ENCODE measurements around the gene POLE. TPM values are rescaled to one million over a fixed set of nuclear protein-coding genes. Genes with fewer than 3 reads are reported as not detected.

The POLE gene
- total and polyA plus RNA-seq, 2 experiments from 2014 or later, result 26.6 to 34.2 TPM

DNA sequence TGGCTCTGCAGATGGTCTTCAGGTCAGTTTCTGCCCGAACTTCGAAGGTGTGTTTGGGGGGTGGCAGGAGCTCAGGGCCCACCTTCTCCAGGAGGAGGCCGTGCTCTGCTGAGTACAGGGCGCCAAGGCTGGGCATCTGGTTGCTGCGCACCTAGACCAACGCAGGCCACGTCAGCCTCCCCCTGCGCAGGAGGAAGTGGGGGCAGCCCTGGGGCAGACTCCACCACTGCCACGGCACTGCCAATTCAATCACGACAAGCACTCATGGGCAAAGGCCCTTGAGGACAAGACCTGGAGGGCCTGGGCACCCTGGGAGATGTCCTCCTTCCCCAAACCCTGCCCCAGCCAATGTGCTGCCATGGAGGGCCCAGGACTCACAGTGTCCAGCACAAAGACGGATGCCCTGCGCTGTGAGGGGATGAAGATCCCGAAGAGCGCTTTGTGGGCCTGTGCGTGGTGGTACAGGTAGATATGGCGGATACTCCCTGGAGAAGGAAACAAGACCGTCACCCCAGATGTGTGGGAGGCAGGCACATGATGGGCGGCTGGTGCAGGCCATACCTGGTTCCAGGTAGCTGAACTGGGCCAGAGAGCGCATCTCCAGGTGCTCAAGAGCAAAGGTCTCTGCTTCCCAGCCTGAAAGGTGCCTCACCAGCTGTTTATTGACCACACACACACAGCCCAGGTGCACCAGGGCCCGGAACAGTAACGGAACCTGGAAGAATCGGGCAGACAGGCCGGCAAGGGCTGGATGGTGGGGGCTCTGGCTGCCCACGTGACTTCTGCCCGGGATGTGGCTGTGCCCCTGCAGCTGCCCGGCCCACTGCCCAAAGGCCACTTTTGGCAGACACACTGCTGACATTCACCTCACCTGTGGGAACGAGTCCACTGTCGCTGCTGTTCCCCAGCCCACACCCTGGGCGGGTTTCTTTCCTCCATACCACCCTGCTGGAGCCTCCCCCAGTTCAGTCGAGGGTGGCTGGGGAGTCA, 44.0 kb downstream of the POLE start:
- H3K27me3 ChIP-seq, result no peaks in the 10 kb centered on the region
- H3K36me3 ChIP-seq (replicated peaks; ENCODE audit: insufficient read depth, low read depth), result no peaks in the 10 kb centered on the region
- no peaks in the 10 kb centered on the region for H3K9me2 ChIP-seq (replicated peaks; ENCODE audit: insufficient read depth)
- no peak overlapping the region for H3K4me2 ChIP-seq
- H3K4me1 ChIP-seq (ENCODE audit: insufficient read depth), result no peaks in the 10 kb centered on the region
- H4K20me1 ChIP-seq (ENCODE audit: insufficient read depth, poor library complexity, severe bottlenecking), result no peaks in the 10 kb centered on the region
- H3K4me3 ChIP-seq, result no peak overlapping the region
- WGBS (ENCODE audit: low lambda C conversion rate, missing lambda C conversion rate), result 98% methylated on average over 30 of the region's 30 CpGs
- H2AFZ ChIP-seq, result no peak overlapping the region
- H3K9me3 ChIP-seq (ENCODE audit: low read depth), result no peaks in the 10 kb centered on the region
- TF ChIP-seq, protein P1, sequence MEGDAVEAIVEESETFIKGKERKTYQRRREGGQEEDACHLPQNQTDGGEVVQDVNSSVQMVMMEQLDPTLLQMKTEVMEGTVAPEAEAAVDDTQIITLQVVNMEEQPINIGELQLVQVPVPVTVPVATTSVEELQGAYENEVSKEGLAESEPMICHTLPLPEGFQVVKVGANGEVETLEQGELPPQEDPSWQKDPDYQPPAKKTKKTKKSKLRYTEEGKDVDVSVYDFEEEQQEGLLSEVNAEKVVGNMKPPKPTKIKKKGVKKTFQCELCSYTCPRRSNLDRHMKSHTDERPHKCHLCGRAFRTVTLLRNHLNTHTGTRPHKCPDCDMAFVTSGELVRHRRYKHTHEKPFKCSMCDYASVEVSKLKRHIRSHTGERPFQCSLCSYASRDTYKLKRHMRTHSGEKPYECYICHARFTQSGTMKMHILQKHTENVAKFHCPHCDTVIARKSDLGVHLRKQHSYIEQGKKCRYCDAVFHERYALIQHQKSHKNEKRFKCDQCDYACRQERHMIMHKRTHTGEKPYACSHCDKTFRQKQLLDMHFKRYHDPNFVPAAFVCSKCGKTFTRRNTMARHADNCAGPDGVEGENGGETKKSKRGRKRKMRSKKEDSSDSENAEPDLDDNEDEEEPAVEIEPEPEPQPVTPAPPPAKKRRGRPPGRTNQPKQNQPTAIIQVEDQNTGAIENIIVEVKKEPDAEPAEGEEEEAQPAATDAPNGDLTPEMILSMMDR (IDR thresholded peaks at IDR 0.05; ENCODE audit: poor library complexity), result no peak
- TF ChIP-seq EZH2 (IDR thresholded peaks at IDR 0.05; ENCODE audit: borderline replicate concordance), result no peak
- TF ChIP-seq EZH2phosphoT487 (IDR thresholded peaks at IDR 0.05; ENCODE audit: low read depth, severe bottlenecking, unreplicated experiment), result no peak
- no peak for DNase-seq (ENCODE audit: low spot score)
- H3K27ac ChIP-seq, result no peak overlapping the region
- no peaks in the 10 kb centered on the region for H3K79me2 ChIP-seq

DNA sequence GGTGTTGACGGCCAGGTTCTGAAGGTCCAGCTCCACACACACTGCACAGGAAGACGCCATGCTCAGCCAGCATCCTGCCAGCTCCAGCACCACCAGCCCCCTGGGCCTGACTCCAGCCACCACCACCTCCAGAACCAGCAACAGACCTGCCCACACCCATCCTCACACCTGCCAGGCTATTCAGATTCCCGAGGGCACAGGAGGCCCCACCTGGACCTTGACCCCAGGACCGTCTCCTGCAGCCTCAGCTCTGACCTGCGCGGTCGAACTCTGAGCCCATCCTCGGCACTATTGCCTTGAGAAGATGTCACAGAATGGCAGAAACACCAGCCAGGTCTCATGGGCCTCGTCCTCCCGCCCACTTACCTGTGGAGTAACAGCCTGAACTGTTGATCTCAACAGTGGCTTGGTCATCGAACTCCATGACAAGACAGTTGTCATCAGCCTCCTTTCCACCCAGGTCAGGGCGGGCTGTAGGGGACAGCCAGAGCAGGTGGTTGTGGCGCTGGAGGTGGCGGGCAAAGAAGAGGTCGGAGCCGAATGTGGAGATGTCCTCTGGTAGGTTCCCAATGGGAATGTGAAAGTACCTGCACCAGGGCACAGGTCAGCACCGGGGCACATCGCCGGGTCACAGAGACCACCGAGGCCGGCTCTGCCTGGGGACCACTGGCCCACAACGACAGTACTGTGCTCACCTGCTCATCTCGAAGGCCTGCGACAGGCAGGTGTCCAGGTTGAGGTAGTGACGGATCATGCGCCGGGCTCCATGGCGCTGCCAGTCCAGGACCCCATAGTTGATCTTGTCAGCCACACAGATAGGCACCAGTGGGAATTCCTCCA, 45.1 kb downstream of the POLE start:
- Histone ChIP-seq H3K36me3 (replicated peaks; ENCODE audit: insufficient read depth, low read depth) (no peaks in the 10 kb centered on the region), H2AFZ (no peak overlapping the region), H3K27me3 (no peaks in the 10 kb centered on the region), H3K9me2 (replicated peaks; ENCODE audit: insufficient read depth) (no peaks in the 10 kb centered on the region), H3K4me2 (no peak overlapping the region), H3K4me1 (ENCODE audit: insufficient read depth) (no peaks in the 10 kb centered on the region), H3K4me3 (no peak overlapping the region), H3K27ac (no peak overlapping the region), H3K79me2 (no peaks in the 10 kb centered on the region), H4K20me1 (ENCODE audit: insufficient read depth, poor library complexity, severe bottlenecking) (no peaks in the 10 kb centered on the region), H3K9me3 (ENCODE audit: low read depth) (no peaks in the 10 kb centered on the region)
- WGBS (ENCODE audit: low lambda C conversion rate, missing lambda C conversion rate), result 97% methylated on average over 28 of the region's 28 CpGs
- TF ChIP-seq EZH2phosphoT487 (IDR thresholded peaks at IDR 0.05; ENCODE audit: low read depth, severe bottlenecking, unreplicated experiment), result no peak
- TF ChIP-seq EZH2 (IDR thresholded peaks at IDR 0.05; ENCODE audit: borderline replicate concordance), result no peak
- TF ChIP-seq, protein P1 (IDR thresholded peaks at IDR 0.05; ENCODE audit: poor library complexity), result no peak
- no peak for DNase-seq (ENCODE audit: low spot score)

DNA sequence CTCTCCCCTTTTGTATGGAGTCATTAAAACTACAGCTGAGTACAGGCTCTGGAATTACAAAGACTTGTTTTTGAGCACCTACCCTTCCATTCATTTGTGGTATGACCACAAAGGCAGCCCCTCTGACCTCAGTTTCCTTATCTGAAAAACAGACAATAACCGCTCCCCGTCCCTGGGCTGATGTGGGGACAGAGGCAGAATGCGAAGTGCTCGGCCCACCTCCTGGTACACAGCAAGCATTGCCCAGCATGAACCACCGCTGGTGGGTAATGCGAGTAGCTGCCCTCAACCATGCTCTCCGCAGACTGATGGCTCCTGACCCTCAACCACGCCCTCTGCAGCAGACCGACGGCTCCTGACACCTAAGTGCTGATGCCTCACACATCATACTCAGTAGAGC, 46.2 kb downstream of the POLE start:
- no peak overlapping the region for H2AFZ ChIP-seq
- H4K20me1 ChIP-seq (ENCODE audit: insufficient read depth, poor library complexity, severe bottlenecking), result no peaks in the 10 kb centered on the region
- DNase-seq (ENCODE audit: low spot score), result no peak
- H3K36me3 ChIP-seq (replicated peaks; ENCODE audit: insufficient read depth, low read depth), result no peaks in the 10 kb centered on the region
- WGBS (ENCODE audit: low lambda C conversion rate, missing lambda C conversion rate), result 85% methylated on average over 10 of the region's 10 CpGs
- no peak overlapping the region for H3K27ac ChIP-seq
- H3K4me1 ChIP-seq (ENCODE audit: insufficient read depth), result no peaks in the 10 kb centered on the region
- no peaks in the 10 kb centered on the region for H3K79me2 ChIP-seq
- H3K9me3 ChIP-seq (ENCODE audit: low read depth), result no peaks in the 10 kb centered on the region
- H3K4me2 ChIP-seq, result no peak overlapping the region
- no peak overlapping the region for H3K4me3 ChIP-seq
- no peaks in the 10 kb centered on the region for H3K27me3 ChIP-seq
- TF ChIP-seq, protein P1 (IDR thresholded peaks at IDR 0.05; ENCODE audit: poor library complexity), result no peak
- TF ChIP-seq EZH2 (IDR thresholded peaks at IDR 0.05; ENCODE audit: borderline replicate concordance) (no peak), EZH2phosphoT487 (IDR thresholded peaks at IDR 0.05; ENCODE audit: low read depth, severe bottlenecking, unreplicated experiment) (no peak)
- no peaks in the 10 kb centered on the region for H3K9me2 ChIP-seq (replicated peaks; ENCODE audit: insufficient read depth)

Data from hepatocyte (in vitro differentiated cells).